SH-SY5Y (cell line): ENCODE measurements around the gene PIP5K1B.

Experiments used
- GATA2 ChIP-seq: IDR thresholded peaks from 2 replicates; pipeline ENCODE4 v1.6.1; 2011; ENCODE audit warnings: mild to moderate bottlenecking, low read depth, low read length
- GATA3 ChIP-seq: IDR thresholded peaks from 2 replicates; pipeline ENCODE4 v1.6.1; 2011; ENCODE audit warnings: low read depth, mild to moderate bottlenecking, low read length, moderate library complexity

DNA sequence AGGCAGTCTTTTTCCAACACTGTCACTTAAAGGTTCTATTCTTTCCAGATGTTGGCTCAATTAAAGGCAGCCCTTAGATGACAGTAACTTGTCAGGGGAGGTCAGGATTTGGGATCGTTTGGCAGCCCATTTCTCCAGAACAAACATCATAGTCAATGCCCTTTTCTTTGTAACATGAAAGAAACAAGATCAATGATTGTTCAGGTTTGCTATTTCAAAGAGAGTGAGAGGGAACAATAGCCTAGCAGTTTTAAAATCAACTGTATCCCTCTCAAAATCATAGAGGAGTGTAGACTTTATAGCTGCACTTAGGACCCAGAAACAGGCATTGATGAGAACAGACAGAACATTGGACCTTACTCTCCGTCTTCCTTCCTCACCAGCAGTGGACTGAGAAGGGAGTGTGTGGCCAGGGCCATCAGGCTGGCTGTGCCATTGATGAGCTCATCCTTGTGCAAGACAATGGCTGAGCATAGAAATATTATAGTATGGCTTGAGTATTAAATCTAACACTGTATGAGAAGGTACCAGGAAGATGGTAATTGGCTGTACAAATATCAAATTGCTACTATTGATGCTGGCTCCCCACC is 130.0 kb downstream of the PIP5K1B start:
- TF ChIP-seq GATA3 (no peak), GATA2 (no peak)
